ENCODE data around the gene PSMA4.

- TF ChIP-seq CTCF (conservative IDR thresholded peaks at IDR 0.05) (no peak), EZH2 (IDR thresholded peaks at IDR 0.05; ENCODE audit: low read depth) (no peak)
Measured at GRCh38 chr15:78524230-78524629, 16.0 kb upstream of the PSMA4 start.

All from PC-9 (cell line).